ENCODE data around the gene DGUOK. TPM values are rescaled to one million over a fixed set of nuclear protein-coding genes. Genes with fewer than 3 reads are reported as not detected.

The DGUOK gene
- total RNA-seq, 1 donor from 2014 or later, result 25.5 TPM

DNA sequence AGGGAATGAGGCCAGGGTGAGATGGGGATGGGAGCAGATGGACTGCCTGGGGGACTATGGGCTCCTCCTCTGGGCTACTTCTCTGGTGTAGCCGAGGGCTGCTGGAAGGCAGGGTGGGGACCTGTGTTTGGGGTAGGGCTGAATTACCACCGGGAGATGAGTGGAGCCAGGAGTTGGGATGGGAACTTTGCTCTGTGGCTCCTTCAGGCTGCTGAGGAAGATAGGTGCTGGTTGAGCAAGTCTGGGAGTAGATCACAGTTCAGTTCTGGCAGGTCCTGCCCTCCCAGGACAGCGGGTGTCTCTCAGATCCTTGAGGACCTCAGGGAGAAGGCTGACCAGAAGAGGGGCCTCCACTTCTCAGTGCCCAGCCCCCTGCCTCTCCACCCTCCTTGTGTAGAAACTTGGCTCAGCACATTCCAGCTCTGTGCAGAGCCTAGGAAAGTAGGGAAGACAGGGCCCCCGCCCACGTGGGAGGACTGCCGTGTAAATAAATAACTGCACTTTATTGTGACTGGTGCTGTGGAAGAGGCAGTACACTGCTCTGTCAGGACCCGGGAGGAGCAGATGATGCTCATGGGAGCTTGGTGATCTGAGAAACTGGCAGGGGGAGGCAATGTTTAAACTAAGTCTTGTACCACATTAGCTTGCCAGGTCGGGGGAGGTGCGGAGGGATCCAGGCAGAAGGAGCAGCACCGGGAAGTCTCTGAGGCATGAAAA lies 73.4 kb downstream of the DGUOK start:
- no peak for DNase-seq

DNA sequence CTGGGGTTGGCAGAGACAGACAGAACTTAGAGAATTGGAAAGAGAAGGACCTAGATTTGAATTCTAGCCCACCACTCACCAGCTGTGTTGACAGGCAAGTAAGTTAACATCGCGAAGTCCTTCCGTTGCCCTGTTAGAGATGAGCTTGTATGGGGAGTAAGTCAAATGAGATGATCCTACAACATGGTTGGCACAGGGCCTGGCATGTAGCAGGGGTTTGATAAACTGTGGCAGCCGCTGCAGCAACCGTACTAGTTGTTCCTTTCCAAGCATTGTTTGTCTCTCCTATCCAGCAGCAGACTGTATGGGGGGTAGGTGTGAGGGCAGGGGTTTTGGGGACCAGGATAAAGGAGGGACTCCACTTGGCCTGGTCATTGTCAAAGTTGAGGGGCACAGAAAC lies 74.0 kb downstream of the DGUOK start:
- no peak for DNase-seq

DNA sequence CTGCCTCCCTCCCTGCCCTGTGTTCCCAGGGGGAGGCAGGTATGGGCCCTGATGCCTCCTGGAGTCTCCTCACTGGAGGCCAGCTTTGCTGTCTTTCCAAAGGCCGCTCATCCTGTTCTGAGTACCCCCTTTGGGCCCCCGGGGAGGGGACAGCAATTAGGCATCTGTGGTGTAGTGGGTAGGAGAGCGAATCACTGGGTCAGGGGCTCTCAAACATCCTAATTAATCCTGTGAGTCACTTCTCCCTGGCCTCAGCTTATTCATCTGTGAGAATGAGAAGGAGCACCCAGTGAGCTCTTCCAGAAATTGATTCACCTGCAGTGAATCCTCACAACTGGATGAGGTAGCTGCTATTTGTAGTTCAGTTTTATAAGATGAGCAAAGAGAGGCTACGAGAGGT lies 74.4 kb downstream of the DGUOK start:
- DNase-seq, result no peak

DNA sequence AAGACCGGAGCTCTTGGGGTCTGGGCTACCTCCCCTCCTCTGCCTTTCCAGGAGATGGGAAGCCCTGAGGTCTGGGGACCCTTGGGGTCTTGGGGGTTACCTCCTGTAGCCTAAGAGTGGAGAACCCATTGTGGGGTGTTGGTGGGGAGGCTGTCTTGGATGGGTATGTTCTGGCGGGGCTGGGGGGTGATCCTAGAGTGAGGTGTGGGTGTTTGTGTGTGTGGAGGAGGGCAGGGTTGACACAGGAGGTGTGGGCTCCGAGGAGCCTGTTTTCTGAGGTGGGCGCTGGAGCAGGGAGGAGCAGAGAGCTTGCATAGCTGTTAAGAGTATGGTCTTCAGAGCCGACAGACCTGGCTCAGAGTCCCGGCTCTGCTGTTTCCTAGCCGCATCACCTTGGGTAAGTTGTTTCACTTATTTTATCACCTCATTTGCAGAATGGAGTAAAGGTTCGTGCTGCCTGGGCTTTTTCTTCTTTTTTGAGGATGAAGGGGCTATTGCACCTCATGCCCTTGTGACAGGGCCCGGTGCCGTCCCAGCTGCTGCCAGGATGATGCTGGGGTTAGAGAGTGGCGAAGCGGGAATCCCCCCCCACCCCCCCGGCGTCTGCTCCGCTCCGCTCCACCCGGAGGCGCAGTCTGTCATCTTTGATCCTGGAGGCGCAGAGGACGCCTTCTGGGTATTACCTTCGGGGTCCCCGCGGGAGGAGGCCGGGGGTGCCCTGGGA lies 75.3 kb downstream of the DGUOK start:
- DNase-seq, result no peak

DNA sequence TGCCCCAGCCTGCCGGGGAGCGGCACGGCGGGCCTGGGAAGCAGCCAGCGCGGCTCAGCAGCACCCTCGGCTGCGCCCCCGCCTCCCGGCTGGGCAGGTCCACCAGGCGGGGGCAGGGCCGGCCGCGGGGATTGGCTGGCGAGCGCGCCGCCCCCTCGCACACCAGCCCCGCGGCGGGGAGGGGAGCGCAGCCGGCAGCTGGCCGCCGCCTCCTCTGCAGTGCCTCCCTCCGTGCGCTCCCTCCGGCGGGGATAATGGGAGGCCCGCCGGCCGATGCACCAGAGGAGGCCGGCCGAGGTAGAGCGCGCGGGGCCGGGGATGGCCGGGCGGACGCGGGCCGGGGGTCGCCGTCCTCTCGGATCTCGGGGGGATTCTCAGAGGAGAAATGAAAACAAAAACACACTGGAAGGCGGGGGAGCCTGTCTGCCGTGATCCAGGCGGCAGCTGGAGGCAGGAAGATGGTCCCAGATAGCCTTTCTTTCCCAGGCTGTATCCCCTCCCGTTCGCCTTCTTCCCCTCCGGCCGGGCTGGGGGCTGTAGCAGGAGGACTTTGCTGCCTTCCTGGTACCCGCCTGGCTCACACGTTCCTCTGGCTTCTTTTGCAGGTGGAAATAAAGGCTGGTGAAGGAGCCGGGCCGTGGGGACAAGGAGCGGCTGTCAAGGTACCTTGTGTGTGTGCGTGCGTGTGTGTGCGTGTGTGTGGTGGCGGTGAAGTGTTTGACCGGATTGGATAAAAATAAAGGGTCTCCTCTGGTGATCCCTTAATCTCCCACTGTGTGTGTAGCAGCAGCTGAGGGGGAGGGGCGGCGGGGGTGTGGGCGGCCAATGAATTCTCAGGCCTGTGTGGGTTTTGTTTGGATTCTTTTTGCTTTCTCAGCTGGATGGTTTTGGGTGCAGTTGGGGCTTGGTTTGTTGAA lies 76.1 kb downstream of the DGUOK start:
- peak; percentile 76 for DNase-seq

DNA sequence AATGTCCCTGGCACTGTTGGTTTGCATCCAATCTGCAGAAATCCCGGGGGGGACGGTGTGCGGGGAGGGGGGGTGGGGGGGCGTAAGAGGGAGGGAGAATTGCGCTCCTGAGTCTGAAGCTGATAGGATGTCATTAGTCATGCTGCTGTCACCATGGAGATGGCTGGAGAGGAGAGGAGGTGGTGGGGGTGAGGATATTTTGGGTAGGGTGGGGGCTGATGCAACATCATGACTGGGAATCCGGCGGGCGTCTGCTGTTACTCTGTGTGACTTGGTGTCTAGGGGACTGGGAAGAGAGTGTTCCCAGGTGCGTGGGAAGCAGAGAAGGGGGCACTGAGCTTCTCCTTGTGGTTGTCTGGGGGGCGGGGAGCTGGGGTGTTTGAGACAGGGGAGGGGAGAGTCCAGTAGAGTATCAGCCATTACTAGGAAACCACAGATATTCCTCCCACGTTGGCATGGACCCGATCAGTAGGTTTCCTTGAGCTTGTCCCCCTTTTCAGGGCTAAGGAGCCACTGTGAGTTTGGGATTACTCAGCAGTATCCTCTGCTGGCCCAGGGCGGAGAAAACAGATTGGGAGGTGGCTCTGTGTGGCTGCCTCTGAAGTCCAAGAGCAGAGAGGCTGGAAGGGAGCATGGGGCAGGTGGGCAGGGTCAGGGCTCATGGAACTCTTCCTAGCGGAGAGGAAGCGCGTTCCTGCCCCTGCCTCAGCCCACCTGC lies 77.0 kb downstream of the DGUOK start:
- no peak for DNase-seq

DNA sequence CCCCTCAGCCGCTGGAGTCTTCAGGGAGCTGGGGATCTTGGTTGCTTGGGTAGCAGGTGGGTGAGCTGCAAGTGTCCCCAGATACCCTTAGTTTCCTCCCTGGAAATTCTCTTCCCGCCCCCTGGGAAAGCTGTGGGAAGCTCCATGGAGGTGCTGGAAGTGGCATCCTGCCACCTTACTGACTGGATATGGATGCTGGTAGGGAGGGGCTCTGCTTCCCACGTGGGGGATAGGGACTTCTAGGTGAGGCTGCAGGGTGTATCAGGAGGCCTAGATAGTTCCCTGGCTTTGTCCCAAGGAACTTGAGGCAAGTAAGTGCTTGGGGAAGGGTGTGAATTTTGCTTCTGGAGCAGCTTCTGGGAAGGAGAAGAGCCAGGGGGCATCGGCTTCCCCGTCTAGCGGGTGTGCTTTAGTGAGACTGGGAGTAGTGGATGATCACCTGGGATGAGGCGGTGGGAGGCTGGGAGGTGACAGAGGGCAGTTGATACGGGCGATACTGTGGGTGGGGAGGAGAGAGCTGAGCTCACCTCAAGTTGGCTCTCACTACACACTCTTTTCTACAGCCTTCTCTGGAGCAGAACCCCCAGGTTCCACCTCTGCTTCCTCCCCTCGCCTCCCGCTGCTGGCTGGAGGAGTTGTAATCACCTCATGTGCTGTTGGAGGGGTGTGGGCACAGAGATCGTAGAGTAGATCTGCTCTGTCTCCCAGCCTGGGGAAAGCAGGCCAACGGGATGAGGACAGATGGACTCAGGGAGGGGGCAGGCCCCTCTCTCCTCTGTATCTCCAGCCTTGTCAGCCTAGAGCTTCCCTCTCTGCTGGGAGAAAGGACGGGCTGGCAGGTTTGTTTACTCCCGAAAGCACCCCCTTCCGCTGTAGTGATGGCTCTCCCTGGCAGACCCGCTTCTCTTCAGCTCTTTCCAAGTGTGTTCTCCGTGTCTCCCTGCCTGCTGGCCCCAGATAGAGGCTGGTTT lies 77.8 kb downstream of the DGUOK start:
- DNase-seq, result no peak

DNA sequence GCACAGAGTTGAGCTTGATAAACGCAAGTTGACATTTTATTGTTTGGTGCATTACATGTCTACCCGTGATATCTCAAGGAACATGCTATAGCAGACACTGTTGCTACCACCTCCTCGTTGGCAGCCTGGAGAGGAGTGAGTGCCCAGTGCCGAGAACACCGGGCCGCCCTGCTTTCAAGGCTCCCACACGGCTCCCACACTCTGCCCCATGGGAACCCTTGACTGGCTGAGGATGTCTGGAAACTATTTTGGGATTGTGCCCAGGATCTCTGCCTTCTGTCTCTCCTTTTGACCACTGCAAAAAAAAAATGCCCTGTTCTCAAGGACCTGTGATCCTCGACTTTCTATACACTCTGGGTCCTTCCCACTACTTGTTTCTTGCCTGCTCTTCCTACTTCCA lies 79.1 kb downstream of the DGUOK start:
- DNase-seq, result no peak

DNA sequence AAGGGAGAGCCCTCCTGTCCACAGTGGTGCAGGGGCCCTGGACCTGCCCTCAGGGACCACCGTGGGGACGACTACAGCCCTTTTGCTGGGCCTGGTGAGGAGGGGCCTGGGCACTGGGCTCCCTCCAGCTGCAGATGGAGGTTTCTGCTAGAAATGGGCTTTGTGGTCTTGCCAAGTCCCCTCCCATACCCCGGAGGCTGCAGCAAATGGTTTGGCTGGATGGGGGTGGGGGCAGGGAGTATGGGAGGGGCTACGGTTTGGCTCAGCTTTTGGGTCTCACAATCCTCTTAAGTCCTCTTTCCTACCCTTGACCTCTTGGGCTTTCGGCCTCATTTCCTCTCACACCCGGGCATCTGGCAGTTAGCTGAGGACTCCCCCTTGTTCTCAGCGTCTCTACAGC lies 79.8 kb downstream of the DGUOK start:
- DNase-seq, result peak; percentile 56

DNA sequence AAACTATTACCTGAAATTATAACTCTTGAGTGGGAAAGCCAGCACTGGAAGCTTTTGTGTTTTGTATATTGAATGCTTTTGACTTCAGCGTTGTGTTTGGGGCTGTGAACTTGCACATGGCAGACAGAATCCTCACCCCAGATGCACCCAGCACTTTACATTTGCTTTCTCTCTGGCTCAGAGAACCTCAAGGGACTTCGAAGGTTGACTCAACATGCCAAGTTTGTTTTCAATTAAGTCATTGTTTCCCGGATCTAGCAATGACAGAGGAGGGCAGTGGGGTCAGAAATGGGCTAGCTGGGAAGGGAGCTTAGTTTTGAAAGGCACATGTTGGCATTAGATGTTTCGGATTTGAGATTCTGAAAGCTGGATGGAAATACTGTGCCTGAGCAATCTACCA lies 80.4 kb downstream of the DGUOK start:
- DNase-seq, result peak; percentile 32

DNA sequence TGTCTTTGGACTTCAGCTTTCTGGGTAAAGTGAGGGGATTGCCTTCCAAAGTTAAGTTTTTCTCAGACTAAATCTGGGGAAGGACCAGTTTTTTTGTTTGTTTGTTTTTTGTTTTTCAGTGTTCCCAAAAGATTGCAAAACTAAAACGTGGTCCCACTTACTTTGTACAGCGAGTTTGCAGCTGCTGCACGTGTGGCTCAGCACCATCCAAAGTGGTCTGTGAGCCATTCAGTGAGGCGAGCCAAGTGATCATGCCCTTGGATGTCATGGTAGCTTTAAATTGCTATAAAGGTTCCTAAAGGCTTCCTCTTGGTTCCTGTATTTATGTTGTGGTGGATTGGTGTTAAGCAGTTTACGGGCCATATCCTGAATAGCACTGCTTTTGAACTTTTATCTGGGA lies 81.0 kb downstream of the DGUOK start:
- DNase-seq, result no peak

Small RNA genes lying within 50 kb of the gene (small RNA-seq; reads per million reads assigned to genes)
- gene AC110801.1 (ENCODE audit: low replicate concordance) (not detected), gene RNA5SP97 (ENCODE audit: low replicate concordance) (not detected)

Other genes with a start within 250 kb of the DGUOK start
- 22.9 TPM for gene TPRKB, start 189.5 kb upstream of the DGUOK start, total RNA-seq
- gene DUSP11, start 146.8 kb upstream of the DGUOK start, total RNA-seq, result 41.3 TPM
- not detected for gene C2orf78, start 142.7 kb upstream of the DGUOK start, total RNA-seq
- gene STAMBP, start 97.9 kb upstream of the DGUOK start, total RNA-seq, result 15.5 TPM
- 5.1 TPM for gene ACTG2, start 33.9 kb upstream of the DGUOK start, total RNA-seq
- gene TET3, start 58.0 kb downstream of the DGUOK start, total RNA-seq, result 15.9 TPM
- 15.6 TPM for gene BOLA3, start 221.0 kb downstream of the DGUOK start, total RNA-seq

Measured in skin of body (tissue), 3 donors.